GM18511 (cell line): Measurements from ENCODE around the gene COL20A1.
"Not testable (repeated sequence)": the region's sequence is repeated elsewhere in the genome, so short reads cannot be mapped to it uniquely, and the experiment has no call there.

ENCODE experiments used
- ATAC-seq: cut with Tn5 transposase; IDR thresholded peaks from one replicate; pipeline ENCODE4 v1.9.1; 2021; ENCODE audit warnings: mild to moderate bottlenecking, moderate library complexity; ENCODE audit not compliant: unreplicated experiment

Gene COL20A1

GRCh38 chr20:63371291-63371865 is 78.4 kb downstream of the COL20A1 start:
- no peak for ATAC-seq

DNA sequence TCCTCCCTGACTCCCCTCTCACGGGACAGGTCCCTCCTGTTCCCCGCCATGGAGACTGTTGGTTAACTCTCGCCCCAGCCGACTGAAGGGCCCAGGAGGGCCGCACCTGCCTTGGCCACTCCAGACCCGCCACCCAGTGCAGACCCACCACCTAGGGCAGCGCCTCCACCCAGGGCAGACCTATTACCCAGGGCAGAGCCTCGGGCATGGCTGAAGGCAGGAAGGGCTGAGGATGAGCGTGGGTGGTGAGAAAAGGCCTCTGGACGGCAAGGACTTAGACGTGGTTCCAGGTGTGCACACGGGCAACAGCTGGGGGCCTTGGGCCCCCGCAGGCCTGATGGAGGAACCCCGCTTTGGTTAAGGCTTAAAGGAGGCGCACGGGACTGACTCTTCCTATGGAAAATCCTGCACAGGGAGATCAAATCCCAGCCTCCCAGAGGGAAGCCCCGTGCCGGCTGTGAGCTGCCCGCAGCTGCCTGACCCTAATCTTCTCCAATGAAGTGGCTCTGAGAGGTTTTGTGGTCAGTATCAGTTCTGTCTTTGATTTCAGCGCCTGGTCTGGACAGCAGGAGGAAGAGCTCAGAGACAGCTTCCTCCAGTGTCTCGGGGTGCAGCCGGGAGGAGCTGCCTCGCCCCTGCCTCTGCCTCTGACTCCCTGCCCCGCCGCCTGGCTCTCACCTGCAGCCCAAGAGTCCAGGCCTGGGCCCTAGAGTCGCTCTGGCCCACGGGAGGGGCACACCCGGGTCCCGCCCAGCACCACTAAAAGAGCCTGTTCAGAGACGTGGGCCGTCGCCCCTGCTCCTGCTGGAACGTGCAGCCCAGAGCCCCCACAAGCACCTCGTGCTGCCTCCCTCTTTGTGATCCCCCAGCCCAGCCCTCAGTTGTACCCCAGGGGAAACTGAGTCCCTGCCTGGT is 80.2 kb downstream of the COL20A1 start:
- no peak for ATAC-seq

DNA sequence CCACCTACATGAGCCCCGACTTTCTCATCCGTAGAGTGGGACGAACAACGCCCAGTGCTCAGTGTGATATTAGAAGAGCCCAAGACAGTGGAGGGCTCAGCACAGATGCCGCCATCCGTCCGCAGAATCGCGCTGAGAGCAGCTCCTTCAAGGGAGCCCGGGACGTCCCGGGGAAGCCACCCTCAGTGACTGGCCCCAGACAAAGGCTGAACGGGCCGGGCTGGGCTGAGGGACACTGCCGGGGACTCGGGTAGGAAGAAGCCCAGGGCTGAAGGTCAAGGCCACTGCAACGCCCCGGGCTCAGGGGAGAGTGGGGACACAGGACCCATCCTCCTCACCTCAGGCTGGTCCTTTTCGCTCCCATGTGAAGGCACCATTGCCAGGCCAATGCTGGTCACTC is 81.0 kb downstream of the COL20A1 start:
- no peak for ATAC-seq

DNA sequence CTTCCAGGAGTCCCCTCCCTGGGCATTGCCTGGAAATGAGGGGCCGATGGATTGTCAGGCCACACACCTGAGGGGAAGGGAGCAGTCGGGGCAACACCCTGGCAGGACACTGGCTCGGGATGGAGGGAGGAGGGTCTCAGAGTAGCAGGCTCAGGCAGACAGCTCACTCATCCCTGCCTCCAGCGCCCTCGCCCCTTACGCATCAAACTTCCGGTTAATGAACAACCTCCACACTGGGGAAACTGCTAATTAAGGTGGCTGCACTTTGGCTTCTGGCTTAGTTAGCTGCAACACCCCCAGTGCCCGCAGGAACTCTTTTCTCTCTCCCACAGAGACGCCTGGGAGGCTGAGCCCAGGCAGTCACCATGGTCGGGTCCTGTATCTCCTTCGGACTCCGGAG is 81.5 kb downstream of the COL20A1 start:
- no peak for ATAC-seq

GRCh38 chr20:63375438-63375837 is 82.5 kb downstream of the COL20A1 start:
- ATAC-seq = no peak

DNA sequence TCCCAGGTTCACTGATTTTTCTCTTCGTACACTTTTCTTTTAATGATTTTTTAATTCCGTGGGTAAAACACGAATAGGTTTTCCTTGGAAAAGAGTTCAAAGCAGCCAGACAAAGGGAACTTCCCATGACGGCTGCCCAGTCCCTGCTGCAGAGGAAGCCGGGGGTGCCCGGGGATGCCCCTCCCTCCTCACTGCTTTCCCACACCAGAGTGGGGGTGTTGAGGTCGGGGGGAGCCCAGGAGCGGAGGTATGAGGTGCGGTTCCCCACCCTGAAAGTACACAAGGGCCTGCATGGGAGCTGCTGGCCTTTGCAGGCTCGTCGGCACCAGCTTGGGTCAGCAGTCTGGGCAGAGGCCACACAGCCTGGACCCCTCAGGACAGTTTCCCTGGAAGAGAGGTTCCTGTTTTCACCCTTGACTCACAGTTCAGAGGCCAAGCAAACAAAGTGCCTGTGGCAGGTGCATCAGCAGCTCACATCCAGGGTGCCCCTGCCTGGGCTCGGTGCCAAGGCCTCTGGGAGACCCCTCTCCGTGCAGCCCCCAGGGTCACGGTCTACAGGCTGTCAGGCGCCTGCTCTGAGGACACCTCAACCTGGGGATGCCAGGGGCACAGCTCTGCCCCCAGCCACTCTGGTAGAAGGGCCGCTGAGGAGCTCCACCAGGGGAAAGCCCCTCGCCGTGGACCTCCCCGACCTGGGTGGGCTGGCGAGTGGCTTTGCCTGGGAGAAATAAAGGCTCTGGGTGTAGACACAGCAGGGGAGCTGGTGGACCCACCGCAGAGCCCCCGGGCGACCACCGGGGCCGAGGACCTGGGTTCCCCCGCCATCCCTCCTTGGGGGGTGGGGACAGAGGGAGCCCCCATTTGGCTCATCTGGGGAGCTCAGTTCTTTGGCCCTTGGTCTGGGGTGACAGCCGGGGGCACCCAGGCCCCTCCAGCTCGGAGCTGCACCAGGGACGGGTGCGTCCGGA is 83.6 kb downstream of the COL20A1 start:
- no peak for ATAC-seq

DNA sequence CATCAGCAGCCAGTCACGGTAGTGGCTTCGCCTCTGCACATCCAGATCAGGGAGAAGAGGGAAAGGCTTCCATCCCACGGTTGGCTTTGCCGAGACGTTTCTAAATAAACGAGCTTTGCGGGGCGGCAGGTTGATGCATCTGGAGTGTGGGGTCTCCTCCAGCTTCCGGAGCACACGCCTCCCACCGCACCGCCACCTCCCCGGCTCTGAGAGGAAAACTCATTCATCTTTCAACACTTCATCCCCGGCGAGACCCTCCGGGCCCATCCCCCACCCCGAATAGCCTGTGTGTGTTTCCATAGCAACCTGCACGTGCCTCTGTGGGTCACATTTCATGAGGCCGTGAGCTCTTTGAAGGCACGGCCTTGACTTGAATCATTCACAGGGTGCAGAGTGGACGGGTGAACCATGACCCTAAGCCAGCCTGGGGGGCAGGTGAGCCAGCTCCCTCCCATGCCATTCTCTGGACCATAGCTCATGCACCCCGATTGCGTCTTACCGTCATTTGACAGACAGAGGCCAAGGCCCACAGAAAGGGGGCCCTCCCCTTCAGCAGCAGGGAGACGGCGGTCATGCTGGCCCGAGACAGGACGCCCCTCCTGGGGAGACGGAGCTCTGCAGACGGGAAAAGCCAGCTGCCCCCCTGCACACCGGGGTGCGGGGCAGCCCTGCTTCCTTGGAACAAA is 84.4 kb downstream of the COL20A1 start:
- no peak for ATAC-seq

DNA sequence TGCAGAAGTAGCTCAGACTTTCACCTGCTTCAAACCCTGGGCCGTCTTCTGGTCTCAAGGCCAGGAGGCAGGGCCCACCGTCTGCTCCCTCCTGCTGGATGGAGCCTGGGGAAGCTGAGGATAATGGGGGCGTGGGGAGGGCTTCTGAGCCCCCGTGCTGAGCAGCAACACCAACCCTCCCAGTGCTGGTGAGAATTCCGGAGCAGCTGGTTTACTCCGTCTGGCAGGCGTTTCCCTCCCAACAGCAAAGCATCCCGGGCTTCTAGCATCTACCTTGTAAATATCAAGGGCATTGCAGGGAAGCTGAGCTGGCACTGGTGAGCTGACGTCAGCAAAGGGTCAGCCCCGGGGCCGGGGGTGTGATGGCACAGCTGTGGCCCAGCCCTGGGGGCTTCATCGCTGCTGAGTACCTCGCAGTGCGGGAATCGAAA is 85.0 kb downstream of the COL20A1 start:
- no peak for ATAC-seq

DNA sequence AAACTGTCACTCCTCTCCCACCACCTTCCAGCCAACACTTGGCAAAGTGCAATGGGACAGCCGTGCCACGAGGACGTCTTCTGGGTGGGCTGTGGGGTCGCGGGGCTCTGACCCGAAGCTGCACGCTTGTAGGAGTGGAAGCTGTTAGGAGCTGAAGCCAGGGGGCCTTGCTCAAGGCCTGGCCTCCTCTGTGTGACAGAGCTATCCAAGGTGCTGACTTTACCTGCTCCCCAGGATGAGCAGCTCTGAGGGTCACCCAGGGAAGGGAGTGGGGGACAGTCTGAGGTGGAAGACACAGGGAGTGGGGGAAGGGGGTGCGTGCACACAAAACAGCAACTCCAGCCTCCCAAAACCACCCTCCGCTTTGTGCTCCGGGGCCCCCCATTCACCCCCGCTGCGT is 85.6 kb downstream of the COL20A1 start:
- no peak for ATAC-seq

DNA sequence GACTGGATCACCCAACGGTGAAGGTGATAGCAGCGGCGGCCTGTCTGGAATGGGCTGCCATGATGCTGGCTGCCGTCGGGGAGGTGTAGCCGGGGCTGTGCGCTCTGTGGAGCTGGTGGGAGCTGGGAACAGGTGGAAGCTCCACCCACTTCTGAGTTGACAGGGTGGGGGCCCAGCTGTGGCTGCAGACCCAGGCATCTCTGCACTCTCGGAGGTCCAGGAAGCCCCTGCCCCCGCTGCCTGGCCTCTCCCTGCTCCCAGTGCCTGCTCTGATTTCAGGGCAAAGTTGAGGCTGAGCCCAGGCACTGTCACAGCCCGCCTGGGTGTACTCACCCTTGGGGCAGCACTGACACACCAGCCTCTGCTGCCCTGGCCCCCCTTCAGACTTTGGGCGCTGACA is 86.3 kb downstream of the COL20A1 start:
- ATAC-seq = no peak

GRCh38 chr20:63379872-63380271 is 86.9 kb downstream of the COL20A1 start:
- not testable (repeated sequence) for ATAC-seq

GRCh38 chr20:63380346-63380870 is 87.4 kb downstream of the COL20A1 start:
- no peak for ATAC-seq

- no peak for ATAC-seq
Observed at GRCh38 chr20:63381781-63382431, 88.9 kb downstream of the COL20A1 start.

DNA sequence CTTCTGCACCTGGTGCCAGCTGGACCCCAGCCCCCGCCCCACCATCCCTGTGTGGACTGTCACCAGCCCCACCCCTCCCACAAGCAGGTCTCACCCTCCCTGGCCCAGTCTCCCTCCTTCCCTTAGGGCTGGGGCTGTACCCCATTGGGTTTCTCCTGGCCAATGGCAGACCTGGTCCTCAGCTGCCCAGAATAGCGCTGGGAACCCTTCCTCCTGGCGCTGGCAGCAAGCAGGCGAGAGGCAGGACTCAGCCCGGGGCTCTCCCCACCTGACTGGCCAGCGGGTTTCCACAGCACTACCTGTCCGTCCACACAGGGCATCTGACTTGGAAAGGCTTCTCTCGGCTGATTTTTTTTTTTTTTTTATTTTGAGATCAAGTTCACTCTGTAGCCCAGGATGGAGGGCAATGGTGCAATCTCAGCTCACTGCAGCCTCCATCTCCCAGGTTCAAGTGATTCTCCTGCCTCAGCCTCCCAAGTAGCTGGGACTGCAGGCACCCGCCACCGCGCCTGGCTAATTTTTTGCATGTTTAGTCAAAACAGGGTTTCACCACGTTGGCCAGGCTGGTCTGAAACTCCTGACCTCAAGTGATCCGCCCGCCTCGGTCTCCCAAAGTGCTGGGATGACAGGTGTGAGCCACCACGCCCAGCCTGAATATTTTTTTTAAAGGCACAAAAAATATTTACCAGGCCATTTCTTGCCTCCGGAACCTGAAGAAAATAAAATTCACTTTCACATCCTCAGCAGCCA is 89.7 kb downstream of the COL20A1 start:
- no peak for ATAC-seq

- ATAC-seq = no peak
Observed at GRCh38 chr20:63383556-63383955, 90.6 kb downstream of the COL20A1 start.

DNA sequence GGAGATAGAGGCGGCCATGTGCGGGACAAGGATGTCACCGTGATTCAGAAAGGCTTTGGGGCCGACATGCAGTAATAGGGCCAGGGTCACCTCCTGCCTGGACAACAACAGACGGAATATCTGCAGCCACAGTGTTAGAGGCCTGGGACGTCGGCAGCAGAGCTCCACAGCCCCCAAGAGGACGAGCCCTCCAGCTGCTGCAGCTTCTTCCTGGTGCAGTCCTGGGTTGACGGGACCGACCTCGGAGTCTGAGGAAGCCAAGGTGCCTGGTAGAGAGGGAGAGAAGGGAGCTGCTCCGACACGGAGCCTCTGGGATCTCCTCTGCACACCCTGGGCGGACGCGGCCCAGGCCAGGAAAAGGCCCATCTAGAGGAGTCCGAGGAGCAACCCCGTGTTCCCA is 91.3 kb downstream of the COL20A1 start:
- no peak for ATAC-seq
